EL (cell line): Measurements from ENCODE around the gene NCOR2.
A peak's percentile ranks its signal among the peaks of the same experiment; 100 is the strongest.

Experiments used
- DNase-seq: peaks from one replicate; pipeline ENCODE4 v3.0.0-alpha.2; 2016

The NCOR2 gene

DNA sequence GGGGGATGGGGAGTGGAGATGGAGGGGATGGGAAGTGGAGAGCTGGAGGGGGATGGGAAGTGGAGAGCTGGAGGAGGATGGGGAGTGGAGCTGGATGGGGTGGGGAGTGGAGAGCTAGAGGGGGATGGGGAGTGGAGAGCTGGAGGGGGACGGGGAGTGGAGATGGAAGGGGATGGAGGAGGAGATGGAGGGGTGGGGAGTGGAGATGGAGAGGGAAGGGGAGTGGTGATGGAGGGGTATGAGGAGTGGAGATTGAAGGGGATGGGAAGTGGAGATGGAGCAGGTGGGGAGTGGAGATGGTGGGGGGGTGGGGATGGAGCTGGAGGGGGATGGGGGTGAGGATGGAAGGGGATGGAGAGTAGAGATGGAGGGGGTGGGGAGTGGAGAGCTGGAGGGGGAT lies 26.1 kb downstream of the NCOR2 start:
- DNase-seq: no peak

DNA sequence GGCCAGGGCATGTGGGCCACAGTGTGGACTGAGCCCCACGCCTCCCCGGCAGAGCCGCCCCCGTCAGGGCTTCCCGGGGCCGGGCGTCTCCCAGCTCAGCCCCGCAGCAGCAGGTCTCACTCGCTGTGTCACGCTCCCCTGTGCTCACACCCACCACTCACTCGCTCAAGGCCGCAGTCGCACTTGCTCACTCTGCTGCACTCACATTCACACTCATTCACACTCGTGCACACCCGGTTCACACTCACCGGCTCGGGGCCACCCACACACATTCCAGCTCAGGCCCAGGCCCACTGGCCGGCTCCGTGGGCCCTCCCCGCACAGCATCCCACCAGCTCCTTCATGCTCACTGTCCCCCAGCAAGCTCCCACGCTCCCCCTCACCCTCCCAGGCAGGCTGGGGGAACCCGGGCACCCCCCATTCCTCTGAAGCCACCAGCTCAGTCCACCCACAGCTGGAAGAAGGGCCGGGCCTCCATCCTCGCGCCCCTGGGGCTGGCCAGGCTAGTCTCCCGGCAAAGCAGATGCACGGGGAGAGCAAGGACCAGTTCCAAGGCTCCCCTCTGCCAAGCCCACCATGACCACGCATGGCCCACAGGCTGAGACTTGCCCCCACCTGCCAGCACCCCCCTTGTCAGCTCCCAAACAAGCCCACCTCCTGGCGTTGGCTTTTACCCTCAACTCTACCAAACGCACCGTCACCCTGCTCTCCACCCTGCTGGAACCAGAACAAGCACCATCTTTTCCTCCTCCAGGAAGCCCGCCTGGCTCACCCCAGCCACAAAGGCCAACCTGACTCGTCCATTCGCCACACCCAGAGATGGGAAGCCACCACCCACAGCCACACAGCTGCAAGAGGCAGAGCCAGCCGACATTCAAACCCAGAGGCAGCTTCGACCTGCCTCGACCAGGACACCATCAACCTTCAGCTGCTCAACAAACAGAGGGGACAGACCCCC lies 28.0 kb downstream of the NCOR2 start:
- DNase-seq: no peak

DNA sequence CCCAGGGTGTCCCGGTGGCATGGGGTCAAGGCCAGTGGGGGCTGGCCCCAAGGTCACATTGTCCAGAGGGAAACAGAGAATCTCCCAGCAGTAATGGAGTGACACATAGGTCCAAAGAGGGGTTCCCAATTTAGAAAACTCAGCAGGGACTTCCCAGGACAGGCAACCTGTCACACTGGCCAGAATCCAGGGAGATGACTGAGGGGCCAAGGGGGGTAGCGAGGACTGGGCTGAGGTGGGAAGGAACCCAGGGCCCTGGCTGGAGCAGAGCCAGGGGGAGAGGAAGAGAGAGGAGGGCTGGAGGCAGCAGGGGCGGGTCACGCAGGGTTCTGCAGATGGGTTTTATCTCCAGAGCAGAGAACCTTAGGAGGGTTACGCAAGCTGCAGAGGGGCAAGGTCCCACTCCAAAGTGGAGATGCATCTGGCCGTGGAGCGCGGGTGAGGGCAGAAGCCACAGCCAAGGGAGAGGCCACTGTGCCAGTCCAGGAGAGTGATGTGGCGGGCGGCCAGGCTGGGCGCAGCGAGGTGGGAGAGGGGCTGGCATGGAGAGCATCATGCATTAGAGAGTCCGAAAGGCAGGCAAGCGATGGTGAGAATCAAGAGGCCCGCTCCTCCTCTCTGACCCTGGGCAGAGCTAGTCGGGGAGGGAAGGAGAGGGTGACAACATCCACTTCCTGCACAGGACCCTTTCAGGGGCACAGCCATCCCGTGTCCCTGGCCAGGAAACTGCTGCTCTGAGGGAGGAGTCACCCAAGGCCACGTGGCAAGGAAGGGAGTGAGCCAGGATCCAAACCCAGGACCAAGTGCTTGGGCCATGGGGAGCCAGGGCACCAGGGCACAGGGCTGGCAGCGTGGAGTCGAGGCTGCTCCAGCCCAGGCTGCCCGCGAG lies 29.0 kb downstream of the NCOR2 start:
- DNase-seq: peak; percentile 33

DNA sequence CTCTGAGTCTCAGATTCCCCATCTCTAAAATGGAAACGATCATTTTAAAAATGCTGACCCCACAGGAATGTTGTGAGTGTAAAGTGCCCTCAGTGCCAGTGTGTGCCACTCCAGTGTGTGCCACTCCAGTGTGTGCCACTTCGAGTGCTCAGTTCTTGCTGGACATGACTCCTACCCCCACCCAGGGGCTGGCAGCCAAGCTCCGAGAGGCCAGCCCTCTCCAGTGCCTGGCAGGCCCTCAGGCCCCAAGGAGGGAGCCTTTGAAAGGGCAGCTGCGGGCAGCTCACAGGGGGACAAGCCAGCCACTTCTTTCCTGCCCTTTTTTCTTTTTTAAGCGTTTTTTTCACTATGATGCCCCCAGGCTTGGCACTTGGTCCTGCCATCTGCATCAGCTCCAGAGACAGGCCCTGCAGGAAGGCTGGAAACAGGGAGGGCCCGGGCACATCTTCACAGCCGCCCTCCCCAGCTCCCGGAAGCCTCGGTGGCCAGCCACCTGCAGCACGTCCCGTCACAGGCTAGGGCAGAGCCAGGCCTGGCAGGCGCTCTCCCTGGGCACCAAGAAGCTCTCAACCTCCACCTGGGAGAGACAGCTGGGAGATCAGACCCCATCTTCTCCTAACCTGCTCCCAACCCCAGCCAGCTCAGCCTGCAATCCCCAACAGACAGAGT lies 29.8 kb downstream of the NCOR2 start:
- no peak for DNase-seq

DNA sequence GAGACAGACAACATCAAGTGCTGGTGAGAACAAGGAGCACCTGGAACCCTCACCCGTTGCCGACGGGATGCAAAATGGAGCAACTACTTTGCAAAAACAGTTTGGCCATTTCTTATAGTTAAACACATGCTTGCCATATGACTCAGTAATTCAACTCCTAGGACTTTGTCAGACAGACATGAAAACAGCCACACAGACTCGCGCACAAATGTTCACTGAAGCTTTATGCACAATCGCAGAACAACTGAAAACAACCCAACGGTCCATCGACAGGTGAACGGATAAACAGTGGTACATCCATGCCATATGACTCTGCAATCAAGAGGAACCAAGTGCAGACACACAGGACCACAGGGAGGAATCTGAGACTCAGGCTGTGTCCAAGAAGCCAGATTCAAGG lies 30.8 kb downstream of the NCOR2 start:
- DNase-seq: peak; percentile 46

GRCh38 chr12:124534776-124535740 lies 32.4 kb downstream of the NCOR2 start:
- no peak for DNase-seq

DNA sequence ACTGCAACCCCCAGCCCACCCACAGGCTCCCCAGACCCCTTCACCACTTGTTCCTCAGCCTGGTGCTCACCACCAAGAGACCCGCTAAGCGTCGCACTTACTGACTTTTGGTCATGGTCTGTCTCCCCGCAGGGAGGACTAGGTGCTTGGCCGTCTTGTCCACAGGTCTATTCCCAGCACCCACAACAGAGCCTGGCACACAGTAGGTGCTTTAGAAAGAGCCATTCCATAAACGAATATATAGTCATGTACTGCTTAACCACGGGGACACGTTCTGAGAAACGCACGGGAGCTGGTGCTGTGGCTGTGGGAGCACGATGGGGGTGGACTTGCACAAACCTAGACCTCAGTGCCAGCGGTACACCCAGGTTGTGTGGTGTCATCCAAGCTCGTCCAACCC lies 34.0 kb downstream of the NCOR2 start:
- DNase-seq: no peak

DNA sequence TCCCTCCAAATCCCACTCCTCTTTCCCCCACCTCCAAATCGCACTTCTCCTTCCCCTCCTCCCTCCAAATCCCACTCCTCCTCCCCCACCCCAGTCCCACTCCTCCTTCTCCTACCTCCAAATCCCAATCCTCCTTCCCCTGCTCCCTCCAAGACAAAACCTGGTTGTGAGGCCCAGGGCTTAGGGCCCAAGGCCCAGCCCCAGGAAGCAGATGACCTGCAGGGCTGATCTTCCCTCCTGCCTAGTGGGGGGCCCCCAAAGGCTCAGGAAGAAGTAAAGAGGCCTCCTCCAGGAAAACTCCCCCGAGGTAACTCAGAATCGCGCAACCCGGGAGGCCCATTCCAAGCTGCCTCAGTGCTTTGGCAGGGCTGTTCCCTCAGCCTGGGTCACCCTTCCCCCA lies 34.4 kb downstream of the NCOR2 start:
- DNase-seq: no peak

- DNase-seq: no peak
Measured at GRCh38 chr12:124532331-124532750, 35.1 kb downstream of the NCOR2 start.

DNA sequence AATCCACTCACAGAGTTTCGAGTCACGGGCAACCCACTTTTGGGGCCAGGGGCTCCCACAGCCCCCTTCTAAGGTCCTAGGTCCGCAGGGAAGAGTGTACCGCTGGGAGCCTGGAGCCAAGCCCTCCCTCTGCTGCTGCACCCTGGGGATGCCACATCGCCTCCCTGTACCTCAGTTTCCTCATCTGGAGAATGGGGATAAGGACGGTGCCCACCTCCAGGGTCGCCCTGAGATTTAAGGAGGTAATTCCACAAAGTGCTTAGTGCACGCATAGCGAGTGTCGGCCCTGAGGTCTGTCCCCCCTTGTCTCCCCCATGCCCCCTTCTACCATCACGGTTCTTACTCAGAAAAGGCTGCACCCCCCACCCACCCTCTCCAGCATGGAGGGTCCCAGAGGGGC lies 35.5 kb downstream of the NCOR2 start:
- DNase-seq: no peak

DNA sequence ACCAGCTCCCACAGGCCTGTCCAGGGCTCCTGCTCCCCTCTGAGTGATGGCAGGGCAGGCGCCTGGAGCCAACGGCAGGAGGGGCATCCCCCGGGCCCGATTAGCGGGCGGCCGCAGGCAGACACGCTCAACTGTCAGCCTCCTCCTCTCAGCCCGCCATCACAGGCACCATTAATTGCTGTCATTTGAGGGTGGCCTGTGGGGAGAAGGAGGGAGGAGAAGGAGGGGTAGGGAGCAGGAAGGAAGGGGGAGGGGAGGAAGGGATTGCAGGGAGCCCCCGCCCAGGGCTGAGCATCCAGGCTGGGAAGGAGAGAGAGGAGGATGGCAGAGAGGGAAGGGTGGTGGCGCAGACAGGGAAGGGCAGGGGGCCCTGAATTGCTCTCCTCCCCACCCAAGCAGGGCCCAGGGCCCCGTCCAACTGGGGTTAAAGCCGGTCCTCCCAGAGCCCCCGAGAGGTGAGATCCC lies 36.1 kb downstream of the NCOR2 start:
- DNase-seq: no peak

GRCh38 chr12:124530637-124531263 lies 36.7 kb downstream of the NCOR2 start:
- no peak for DNase-seq

GRCh38 chr12:124529565-124530276 lies 37.7 kb downstream of the NCOR2 start:
- no peak for DNase-seq

DNA sequence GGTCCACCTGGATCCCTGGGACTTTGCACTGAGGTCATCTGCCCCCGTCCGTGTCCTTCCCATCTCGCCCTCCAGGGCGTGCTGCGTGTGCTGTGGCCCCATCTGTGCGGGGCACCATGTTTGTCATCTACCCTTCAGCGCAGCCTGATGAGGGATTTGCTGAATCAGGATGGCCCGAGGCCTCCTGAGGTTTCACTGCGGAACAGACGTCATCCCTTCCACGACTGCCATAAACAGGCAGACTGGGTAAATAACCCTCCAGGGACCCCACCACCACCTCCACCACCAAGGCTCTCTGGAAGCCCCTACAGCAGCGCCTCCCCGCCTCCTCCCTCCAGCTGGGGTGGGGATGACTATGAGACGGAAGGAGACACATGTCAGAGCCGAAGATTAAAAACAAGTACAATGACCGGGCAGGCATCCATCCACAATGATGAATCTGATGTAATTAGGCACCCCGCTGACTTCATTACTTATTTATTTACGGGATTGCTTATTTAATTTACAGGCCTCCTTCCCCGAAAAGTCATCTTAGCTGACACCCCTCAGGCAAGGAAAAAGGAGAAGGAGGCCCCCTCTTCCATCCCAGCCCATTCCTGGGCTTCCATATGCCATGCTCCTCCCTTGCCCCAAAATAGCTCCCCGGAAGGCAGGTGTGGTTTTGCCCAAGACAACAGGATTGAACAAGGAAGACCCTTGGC lies 39.4 kb downstream of the NCOR2 start:
- DNase-seq: peak; percentile 69

DNA sequence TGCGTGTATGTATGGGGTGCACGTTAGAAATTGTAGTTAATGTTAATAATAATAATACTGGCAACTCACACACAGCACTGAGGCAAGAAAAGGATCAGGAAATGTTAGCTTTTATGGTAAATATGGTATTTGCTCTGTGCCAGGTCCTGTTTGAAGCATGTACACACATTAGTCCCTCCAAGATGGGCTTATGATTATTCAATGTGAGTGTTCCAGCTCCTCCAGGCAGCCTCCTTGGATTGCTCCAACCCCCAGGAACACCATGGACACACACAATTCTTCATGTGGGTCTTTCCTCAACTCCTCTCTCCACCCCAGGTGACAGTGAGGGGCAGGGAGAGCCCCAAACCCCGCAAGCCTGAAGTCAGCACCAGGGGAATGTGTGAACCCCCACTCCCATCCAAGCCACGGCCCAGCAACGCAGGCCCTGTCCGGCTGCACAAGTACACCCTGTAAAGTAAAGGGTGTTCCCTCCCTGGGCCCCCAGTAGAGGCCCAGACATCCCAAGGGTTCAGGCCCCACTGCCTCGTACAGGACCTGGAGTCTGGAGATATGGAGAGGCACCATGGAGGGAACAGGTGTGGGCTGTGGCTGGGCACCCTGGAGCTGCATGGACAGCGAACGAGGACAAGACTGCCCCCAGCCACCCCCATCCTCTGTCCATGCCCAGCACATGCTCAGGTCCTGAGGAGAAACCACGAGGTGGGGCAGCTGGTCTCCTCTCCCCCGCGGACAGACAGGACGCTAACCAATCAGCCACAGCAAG lies 41.3 kb downstream of the NCOR2 start:
- no peak for DNase-seq

GRCh38 chr12:124525455-124525854 lies 42.0 kb downstream of the NCOR2 start:
- peak; percentile 49 for DNase-seq

GRCh38 chr12:124524231-124524925 lies 43.0 kb downstream of the NCOR2 start:
- DNase-seq: peak; percentile 79

DNA sequence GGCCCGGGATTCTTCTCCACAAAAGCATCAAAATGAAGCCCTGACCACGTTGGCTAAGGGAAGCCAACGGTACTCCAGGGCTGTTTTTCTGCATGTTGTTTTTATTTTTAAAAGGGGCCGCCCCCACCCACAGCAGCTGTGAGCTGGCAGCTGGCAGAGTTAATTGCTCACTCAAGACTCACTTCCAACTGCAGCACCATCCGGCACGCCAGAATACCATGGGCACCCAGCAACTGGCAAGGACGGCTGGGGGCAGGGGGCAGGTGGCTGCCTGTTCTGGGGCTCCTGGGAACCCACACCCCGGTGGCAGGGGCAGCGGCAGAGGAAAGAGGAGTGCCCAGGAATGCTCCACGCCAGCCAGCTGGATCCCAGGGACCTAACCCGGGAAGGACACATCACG lies 44.3 kb downstream of the NCOR2 start:
- no peak for DNase-seq

GRCh38 chr12:124520907-124521306 lies 46.5 kb downstream of the NCOR2 start:
- DNase-seq: no peak
